Naive thymus-derived CD4-positive, alpha-beta T cell (primary cell): ENCODE results near the gene CYRIA. TPM values are rescaled to one million over a fixed set of nuclear protein-coding genes. Genes with fewer than 3 reads are reported as not detected.

Experiments
- ATAC-seq: fragments of 150-1000 bp; cut with Tn5 transposase; 2 replicates; pipeline ENCODE4 v1.10.0; 2021; ENCODE audit warnings: mild to moderate bottlenecking, moderate library complexity
- CTCF ChIA-PET: fragments of 350-600 bp; sonication (Branson Sonifier 250); formaldehyde crosslinking; loops from one replicate; lab custom pipeline; 2021; ENCODE audit warnings: antibody characterized with exemption; lab: Charles Lee
- POLR2A ChIA-PET: fragments of 350-600 bp; sonication (Branson Sonifier 250); formaldehyde crosslinking; loops from one replicate; lab custom pipeline; 2021; ENCODE audit warnings: antibody characterized with exemption, inconsistent platforms; lab: Charles Lee
- DNase-seq, 9 donors: peaks; one replicate each; pipeline versions ENCODE4 v3.0.0 to v3.0.0-alpha.2; 2020 to 2022; ENCODE audit warnings: mixed read lengths in 1 of 9
- H3K27ac ChIP-seq: one replicate; pipeline ENCODE4 v1.7.0; 2013; ENCODE audit warnings: mild to moderate bottlenecking, low read depth, low read length, moderate library complexity
- H3K27me3 ChIP-seq, 2 donors: one replicate each; pipeline ENCODE4 v1.7.0; 2013; ENCODE audit warnings: low read length in 2 of 2, mild to moderate bottlenecking in 2 of 2, moderate library complexity in 2 of 2; ENCODE audit not compliant: control insufficient read depth in 2 of 2, insufficient read depth in 2 of 2
- H3K36me3 ChIP-seq, 3 experiments: 1 replicate in 2 of 3; 2 replicates in 1 of 3; pipeline ENCODE4 v1.7.0; 2013; ENCODE audit warnings: low read length in 3 of 3, mild to moderate bottlenecking in 3 of 3, moderate library complexity in 1 of 3; ENCODE audit not compliant: insufficient read depth in 3 of 3, control insufficient read depth in 2 of 3
- H3K4me1 ChIP-seq, 2 donors: one replicate each; pipeline ENCODE4 v1.7.0; 2013; ENCODE audit warnings: low read length in 2 of 2, mild to moderate bottlenecking in 2 of 2, moderate library complexity in 1 of 2; ENCODE audit not compliant: control insufficient read depth in 2 of 2, insufficient read depth in 2 of 2
- H3K4me3 ChIP-seq: 2 replicates; pipeline ENCODE4 v1.7.0; 2013; ENCODE audit warnings: mild to moderate bottlenecking, low read length
- H3K9me3 ChIP-seq, 3 experiments: 1 replicate in 2 of 3; 2 replicates in 1 of 3; pipeline ENCODE4 v1.7.0; 2013; ENCODE audit warnings: low read length in 3 of 3; ENCODE audit not compliant: control insufficient read depth in 2 of 3
- H3K27ac Mint-ChIP-seq, 9 donors: one replicate each; pipeline ENCODE4 v1.8.0; 2020 to 2022; ENCODE audit warnings: mixed read lengths in 9 of 9, mild to moderate bottlenecking in 8 of 9, moderate library complexity in 5 of 9, inconsistent platforms in 2 of 9
- H3K27me3 Mint-ChIP-seq, 5 donors: one replicate each; pipeline ENCODE4 v1.8.0; 2021 to 2022; ENCODE audit warnings: mixed read lengths in 5 of 5, mild to moderate bottlenecking in 1 of 5
- H3K36me3 Mint-ChIP-seq, 5 donors: one replicate each; pipeline ENCODE4 v1.8.0; 2020 to 2022; ENCODE audit warnings: mixed read lengths in 5 of 5, mild to moderate bottlenecking in 3 of 5, inconsistent platforms in 1 of 5
- H3K4me1 Mint-ChIP-seq, 7 donors: one replicate each; pipeline ENCODE4 v1.8.0; 2020 to 2022; ENCODE audit warnings: mixed read lengths in 7 of 7, mild to moderate bottlenecking in 3 of 7, inconsistent platforms in 1 of 7
- H3K4me3 Mint-ChIP-seq, 10 donors: one replicate each; pipeline ENCODE4 v1.8.0; 2020 to 2022; ENCODE audit warnings: mild to moderate bottlenecking in 10 of 10, mixed read lengths in 10 of 10, moderate library complexity in 6 of 10, inconsistent platforms in 2 of 10
- H3K9me3 Mint-ChIP-seq, 11 donors: one replicate each; pipeline ENCODE4 v1.8.0; 2020 to 2022; ENCODE audit warnings: mixed read lengths in 11 of 11, mild to moderate bottlenecking in 4 of 11, inconsistent platforms in 1 of 11, moderate library complexity in 1 of 11
- intact Hi-C, 2 donors: fragments of 100-400 bp; cut with micrococcal nuclease; formaldehyde crosslinking; loops; one replicate each; pipeline ENCODE4 v1.15.1; 2023
- polyA plus RNA-seq, 2 donors: library from polyadenylated mRNA; unstranded; fragments of 300-500 nt; fragmentation: Illumina TruSeq; gene quantifications; one replicate each; pipeline ENCODE4 v1.2.3, GENCODE V29; 2021
- total RNA-seq, 6 experiments: library from RNA in 5 of 6; stranded (reverse) in 5 of 6; gene quantifications; 1 replicate in 5 of 6; 2 replicates in 1 of 6; pipeline ENCODE4 v1.2.3 and lab custom pipeline; 2021 to 2026

CYRIA gene
- total and polyA plus RNA-seq, 7 experiments from 2014 or later, result 0.16 to 48.7 (median 1.1) TPM

DNA sequence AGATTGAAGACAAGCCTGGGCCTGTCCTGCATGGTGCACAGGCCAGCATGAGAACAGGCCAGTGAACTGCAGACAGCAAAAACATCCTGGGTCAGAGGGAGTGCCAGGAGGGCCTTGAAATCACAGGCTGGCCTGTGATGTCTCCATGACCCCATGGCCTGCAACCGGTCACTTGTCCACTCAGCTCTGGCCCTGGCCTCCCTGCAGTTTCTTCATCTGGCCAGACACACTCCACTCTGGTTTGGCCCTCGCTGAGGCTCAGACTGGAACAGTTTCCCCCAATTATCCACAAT lies 12.6 kb downstream of the CYRIA start:
- CTCF ChIA-PET, result no interaction called here
- no peak overlapping the region for H3K4me3 Mint-ChIP-seq
- intact Hi-C loops, result no loop called here

GRCh38 chr2:16652296-16653082 lies 13.1 kb downstream of the CYRIA start:
- no peak overlapping the region for H3K4me3 Mint-ChIP-seq
- no peak for ATAC-seq
- Histone ChIP-seq H3K27ac (no peak overlapping the region), H3K4me3 (no peak overlapping the region), H3K36me3 (no peaks in the 10 kb centered on the region), H3K27me3 (no peaks in the 10 kb centered on the region), H3K9me3 (no peaks in the 10 kb centered on the region), H3K4me1 (no peaks in the 10 kb centered on the region)
- ChIA-PET POLR2A (no interaction called here), CTCF (no interaction called here)
- intact Hi-C loops, result no loop called here
- no peak overlapping the region for H3K27ac Mint-ChIP-seq
- no peak for DNase-seq
- peaks cover 0 to 30% (median 0%) of the 10 kb centered on the region in 7 donors for H3K4me1 Mint-ChIP-seq
- no peaks in the 10 kb centered on the region for H3K36me3 Mint-ChIP-seq
- H3K27me3 Mint-ChIP-seq, result peaks cover 0 to 19% (median 4%) of the 10 kb centered on the region in 5 donors
- no peaks in the 10 kb centered on the region for H3K9me3 Mint-ChIP-seq

More for the DNA sequence above, 12.6 kb downstream of the CYRIA start:
- Mint-ChIP-seq H3K27me3 (peaks cover 0 to 19% (median 4%) of the 10 kb centered on the region in 5 donors), H3K27ac (no peak overlapping the region), H3K36me3 (no peaks in the 10 kb centered on the region), H3K4me1 (peaks cover 0 to 30% (median 0%) of the 10 kb centered on the region in 7 donors), H3K9me3 (no peaks in the 10 kb centered on the region)
- no peaks in the 10 kb centered on the region for H3K4me1 ChIP-seq
- DNase-seq (no peak), ATAC-seq (no peak)
- no peaks in the 10 kb centered on the region for H3K27me3 ChIP-seq
- H3K36me3 ChIP-seq, result no peaks in the 10 kb centered on the region
- H3K9me3 ChIP-seq, result no peaks in the 10 kb centered on the region
- no peak overlapping the region for H3K27ac ChIP-seq
- no peak overlapping the region for H3K4me3 ChIP-seq
- POLR2A ChIA-PET, result no interaction called here

DNA sequence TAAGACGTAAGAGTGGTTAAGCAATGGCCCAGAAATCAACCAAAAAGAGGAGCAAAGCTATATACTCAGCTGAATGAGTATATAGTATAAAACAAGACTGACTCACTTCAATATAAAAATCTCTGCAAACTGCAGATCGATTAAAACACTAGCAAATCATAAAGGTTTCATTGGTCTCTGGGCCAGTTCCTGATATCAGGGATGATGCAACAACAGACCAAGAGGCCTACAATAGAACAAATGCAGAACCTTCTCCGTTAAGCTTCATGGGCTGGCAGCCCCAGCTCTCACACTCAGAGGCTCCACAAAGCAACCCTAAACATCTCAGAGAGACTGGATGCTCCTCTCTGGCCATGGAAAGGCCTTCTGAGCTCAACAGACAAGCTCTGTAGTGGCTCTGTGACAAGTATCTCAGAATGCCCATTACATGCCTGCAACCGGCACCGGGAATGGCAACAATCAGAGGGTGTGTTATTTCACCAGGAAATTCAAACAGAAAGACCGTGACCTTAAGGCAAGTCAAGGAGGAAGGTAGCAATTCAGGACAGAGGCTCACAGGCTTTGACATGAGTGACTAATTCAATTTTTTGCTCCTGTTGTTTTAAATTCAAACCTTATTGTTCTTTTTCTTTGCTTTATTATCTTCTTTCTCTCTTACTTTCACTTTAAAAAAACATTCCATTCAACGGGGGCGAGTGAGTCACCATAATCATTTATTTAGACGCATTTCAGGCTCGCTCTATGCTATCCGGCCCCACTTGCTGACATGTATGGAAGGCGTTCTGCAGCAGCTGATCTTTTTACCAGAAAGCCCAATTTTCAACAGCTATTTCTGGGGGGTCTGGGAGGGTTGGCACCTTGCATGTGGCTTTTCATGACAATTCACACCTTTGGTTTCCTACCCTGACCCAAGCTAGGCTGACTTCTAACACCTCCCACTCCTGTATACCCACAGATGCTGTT lies 15.1 kb downstream of the CYRIA start:
- intact Hi-C loops, result no loop called here
- Mint-ChIP-seq H3K27me3 (peaks cover 0 to 3% (median 0%) of the 10 kb centered on the region in 5 donors), H3K9me3 (no peaks in the 10 kb centered on the region), H3K27ac (no peak overlapping the region), H3K36me3 (no peaks in the 10 kb centered on the region), H3K4me1 (peaks cover 0 to 25% (median 0%) of the 10 kb centered on the region in 7 donors), H3K4me3 (peak overlapping the region in 2 of 10 donors; percentile 40 to 50)
- H3K4me3 ChIP-seq, result no peak overlapping the region
- no peaks in the 10 kb centered on the region for H3K9me3 ChIP-seq
- no peaks in the 10 kb centered on the region for H3K27me3 ChIP-seq
- ATAC-seq (peak; percentile 39), DNase-seq (no peak)
- CTCF ChIA-PET, result interaction anchor here (0.7 kb wide), 1 partner anchor 257 kb away, joined by 4 read pairs; no protein-coding TSS in a partner anchor
- no peak overlapping the region for H3K27ac ChIP-seq
- POLR2A ChIA-PET, result no interaction called here
- no peaks in the 10 kb centered on the region for H3K4me1 ChIP-seq
- H3K36me3 ChIP-seq, result no peaks in the 10 kb centered on the region

DNA sequence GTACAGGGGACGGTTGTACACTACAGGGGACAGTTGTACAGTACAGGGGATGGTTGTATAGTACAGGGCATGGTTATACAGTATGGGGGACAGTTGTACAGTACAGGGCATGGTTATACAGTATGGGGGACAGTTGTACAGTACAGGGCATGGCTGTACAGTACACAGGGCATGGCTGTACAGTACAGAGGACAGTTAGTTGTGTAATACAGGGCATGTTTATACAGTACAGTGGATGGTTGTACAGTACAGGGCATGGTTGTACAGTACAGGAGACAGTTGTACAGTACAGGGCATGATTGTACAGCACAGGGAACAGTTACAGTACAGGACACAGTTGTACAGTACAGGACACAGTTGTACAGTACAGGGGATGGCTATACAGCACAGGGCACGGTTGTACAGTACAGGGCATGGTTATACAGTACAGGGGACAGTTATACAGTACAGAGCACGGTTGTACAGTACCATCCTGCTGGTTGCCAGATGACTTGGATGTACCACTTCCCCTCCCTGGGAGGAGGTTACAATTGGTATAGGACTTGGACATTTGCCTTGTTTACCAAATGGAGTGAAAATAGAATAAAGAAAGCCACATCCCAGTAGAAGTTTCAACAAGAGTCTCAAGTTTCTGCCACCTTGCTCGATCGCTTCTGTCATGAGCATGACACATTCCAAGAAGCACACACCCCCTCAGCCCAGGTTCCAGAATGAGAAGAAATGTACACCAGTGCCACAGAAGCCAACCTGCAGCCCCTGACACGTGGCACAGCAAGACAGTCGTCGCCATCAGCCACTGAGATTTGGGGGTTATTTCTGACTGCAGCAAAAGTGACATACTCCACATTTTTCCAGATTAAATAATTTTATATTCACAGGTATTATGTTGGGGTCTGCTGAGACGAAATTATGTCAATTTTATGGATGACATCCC lies 16.0 kb downstream of the CYRIA start:
- CTCF ChIA-PET, result no interaction called here
- Mint-ChIP-seq H3K36me3 (no peaks in the 10 kb centered on the region), H3K27ac (no peak overlapping the region), H3K4me3 (no peak overlapping the region), H3K4me1 (peaks cover 0 to 25% (median 0%) of the 10 kb centered on the region in 7 donors), H3K9me3 (no peaks in the 10 kb centered on the region), H3K27me3 (peaks cover 0 to 4% (median 0%) of the 10 kb centered on the region in 5 donors)
- no peak for DNase-seq
- intact Hi-C loops, result no loop called here
- Histone ChIP-seq H3K4me3 (no peak overlapping the region), H3K4me1 (no peaks in the 10 kb centered on the region), H3K27ac (no peak overlapping the region), H3K9me3 (no peaks in the 10 kb centered on the region), H3K36me3 (no peaks in the 10 kb centered on the region), H3K27me3 (no peaks in the 10 kb centered on the region)
- POLR2A ChIA-PET, result no interaction called here
- peak; percentile 14 for ATAC-seq

GRCh38 chr2:16647992-16648617 lies 17.5 kb downstream of the CYRIA start:
- Mint-ChIP-seq H3K4me1 (peaks cover 0 to 15% (median 0%) of the 10 kb centered on the region in 7 donors), H3K27me3 (peaks cover 0 to 4% (median 0%) of the 10 kb centered on the region in 5 donors), H3K27ac (no peak overlapping the region), H3K4me3 (no peak overlapping the region), H3K9me3 (no peaks in the 10 kb centered on the region), H3K36me3 (no peaks in the 10 kb centered on the region)
- no peaks in the 10 kb centered on the region for H3K27me3 ChIP-seq
- no peak overlapping the region for H3K4me3 ChIP-seq
- DNase-seq (no peak), ATAC-seq (no peak)
- ChIA-PET POLR2A (no interaction called here), CTCF (no interaction called here)
- intact Hi-C loops, result no loop called here
- H3K9me3 ChIP-seq, result no peaks in the 10 kb centered on the region
- H3K27ac ChIP-seq, result no peak overlapping the region
- no peaks in the 10 kb centered on the region for H3K4me1 ChIP-seq
- no peaks in the 10 kb centered on the region for H3K36me3 ChIP-seq
